HG02973 (cell line): ENCODE measurements around the gene COA3.
A peak's percentile ranks its signal among the peaks of the same experiment; 100 is the strongest.

Experiments used
- ATAC-seq: cut with Tn5 transposase; IDR thresholded peaks from one replicate; pipeline ENCODE4 v1.9.1; 2021; ENCODE audit warnings: moderate library complexity; ENCODE audit not compliant: unreplicated experiment

Gene COA3

GRCh38 chr17:42798383-42799380, at the start of gene COA3, which contains the start of gene CNTD1:
Gene COA3 (minus strand): TSS chr17:42798704. CDS start chr17:42798681, 23 bp downstream.
Gene CNTD1 (plus strand): TSS chr17:42798861. CDS start chr17:42799068, 207 bp downstream.
- peak; percentile 78 for ATAC-seq

GRCh38 chr17:42848093-42848492, 49.6 kb upstream of the COA3 start:
- ATAC-seq: no peak

GRCh38 chr17:42846594-42847280, 48.2 kb upstream of the COA3 start:
- no peak for ATAC-seq

- no peak for ATAC-seq
Observed at GRCh38 chr17:42845918-42846593, 47.6 kb upstream of the COA3 start.

GRCh38 chr17:42845556-42845917, 47.0 kb upstream of the COA3 start:
- no peak for ATAC-seq

GRCh38 chr17:42844761-42845555, 46.5 kb upstream of the COA3 start:
- no peak for ATAC-seq

GRCh38 chr17:42844271-42844670, 45.8 kb upstream of the COA3 start, which contains the start of gene AOC2:
Gene AOC2 (plus strand): TSS chr17:42844580. CDS start chr17:42844627, 47 bp downstream.
- no peak for ATAC-seq

- no peak for ATAC-seq
Observed at GRCh38 chr17:42843358-42843934, 44.9 kb upstream of the COA3 start.

- ATAC-seq: no peak
Observed at GRCh38 chr17:42841975-42842685, 43.6 kb upstream of the COA3 start.

- ATAC-seq: no peak
Observed at GRCh38 chr17:42835732-42836131, 37.2 kb upstream of the COA3 start.

- ATAC-seq: no peak
Observed at GRCh38 chr17:42833767-42834422, 35.4 kb upstream of the COA3 start.

- ATAC-seq: peak; percentile 76
Observed at GRCh38 chr17:42832934-42833766, 34.6 kb upstream of the COA3 start, which contains the start of gene PSME3. Gene PSME3 (plus strand): TSS chr17:42833397. CDS start chr17:42833632, 235 bp downstream.

- ATAC-seq: no peak
Observed at GRCh38 chr17:42832213-42832933, 33.9 kb upstream of the COA3 start.

GRCh38 chr17:42830971-42831370, 32.5 kb upstream of the COA3 start:
- no peak for ATAC-seq

- ATAC-seq: no peak
Observed at GRCh38 chr17:42827472-42827871, 29.0 kb upstream of the COA3 start.

GRCh38 chr17:42821176-42821575, 22.7 kb upstream of the COA3 start:
- ATAC-seq: no peak

GRCh38 chr17:42819939-42820535, 21.5 kb upstream of the COA3 start:
- no peak for ATAC-seq
